Neural progenitor cell (in vitro differentiated cells): Measurements from ENCODE around the gene XG. TPM values are rescaled to one million over a fixed set of nuclear protein-coding genes. Genes with fewer than 3 reads are reported as not detected.

Experiments used
- DNase-seq: peaks from one replicate; pipeline ENCODE4 v3.0.0-alpha.2; 2016; ENCODE audit warnings: low spot score
- H2AFZ ChIP-seq: fragments of 200-600 bp; sonication (generic); replicated peaks from 2 replicates; pipeline ENCODE4 v1.6.1; 2016; ENCODE audit warnings: antibody characterized with exemption
- H3F3A ChIP-seq: fragments of 200-600 bp; sonication (generic); 2 replicates; pipeline ENCODE4 v1.6.1; 2016; ENCODE audit warnings: antibody characterized with exemption, low read depth
- H3K27ac ChIP-seq: fragments of 200-600 bp; sonication (generic); 2 replicates; pipeline ENCODE4 v1.5.1; 2016; ENCODE audit warnings: mild to moderate bottlenecking
- H3K27me3 ChIP-seq: fragments of 200-600 bp; sonication (generic); 2 replicates; pipeline ENCODE4 v1.6.1; 2016; ENCODE audit warnings: mild to moderate bottlenecking, moderate library complexity
- H3K36me3 ChIP-seq: fragments of 200-600 bp; sonication (generic); 2 replicates; pipeline ENCODE4 v1.5.1; 2016
- H3K4me1 ChIP-seq: fragments of 200-600 bp; sonication (generic); 2 replicates; pipeline ENCODE4 v1.6.1; 2016; ENCODE audit warnings: mixed run types
- H3K4me2 ChIP-seq: fragments of 200-600 bp; sonication (generic); 2 replicates; pipeline ENCODE4 v1.6.1; 2016
- H3K4me3 ChIP-seq: fragments of 200-600 bp; sonication (generic); 2 replicates; pipeline ENCODE4 v1.5.1; 2016
- H3K79me2 ChIP-seq: fragments of 200-600 bp; sonication (generic); 2 replicates; pipeline ENCODE4 v1.6.1; 2016; ENCODE audit warnings: low read depth
- H3K9ac ChIP-seq: fragments of 200-600 bp; sonication (generic); 2 replicates; pipeline ENCODE4 v1.6.1; 2016
- H3K9me3 ChIP-seq: fragments of 200-600 bp; sonication (generic); 2 replicates; pipeline ENCODE4 v1.5.1; 2016; ENCODE audit warnings: low read depth
- H4K20me1 ChIP-seq: fragments of 200-600 bp; sonication (generic); 2 replicates; pipeline ENCODE4 v1.6.1; 2016; ENCODE audit warnings: low read depth
- H3K27ac Mint-ChIP-seq: 3 replicates; pipeline ENCODE4 v1.8.0; 2021; ENCODE audit warnings: mixed read lengths
- H3K27me3 Mint-ChIP-seq: 2 replicates; pipeline ENCODE4 v1.8.0; 2022; ENCODE audit warnings: low read depth, mild to moderate bottlenecking, inconsistent platforms, moderate library complexity, mixed read lengths; ENCODE audit not compliant: insufficient read depth
- H3K36me3 Mint-ChIP-seq: 3 replicates; pipeline ENCODE4 v1.8.0; 2021; ENCODE audit warnings: mixed read lengths
- H3K4me1 Mint-ChIP-seq: 3 replicates; pipeline ENCODE4 v1.8.0; 2021; ENCODE audit warnings: mixed read lengths
- H3K4me3 Mint-ChIP-seq: 3 replicates; pipeline ENCODE4 v1.8.0; 2021; ENCODE audit warnings: mild to moderate bottlenecking, moderate library complexity, mixed read lengths
- H3K9me3 Mint-ChIP-seq: 3 replicates; pipeline ENCODE4 v1.8.0; 2020; ENCODE audit warnings: mixed read lengths
- EZH2 ChIP-seq: fragments of 200-600 bp; sonication (generic); IDR thresholded peaks from 2 replicates; pipeline ENCODE4 v1.6.1; 2017; ENCODE audit warnings: antibody characterized with exemption, mild to moderate bottlenecking, moderate library complexity
- EZH2phosphoT487 ChIP-seq: fragments of 200-600 bp; sonication (generic); IDR thresholded peaks from 2 replicates; pipeline ENCODE4 v1.6.1; 2017; ENCODE audit warnings: antibody characterized with exemption
- total RNA-seq: library from RNA; depleted of rRNA; stranded (reverse); fragments of >200 nt; gene quantifications from 2 replicates; pipeline ENCODE4 v1.2.3, GENCODE V29; 2015; ENCODE audit warnings: low replicate concordance
- TF ChIP-seq, protein P1 (sequence below): fragments of 200-600 bp; sonication (generic); IDR thresholded peaks from 2 replicates; pipeline ENCODE4 v1.5.1; 2017; ENCODE audit warnings: antibody characterized with exemption, mild to moderate bottlenecking

Gene XG
- total RNA-seq, 1 donor from 2014 or later = not detected

DNA sequence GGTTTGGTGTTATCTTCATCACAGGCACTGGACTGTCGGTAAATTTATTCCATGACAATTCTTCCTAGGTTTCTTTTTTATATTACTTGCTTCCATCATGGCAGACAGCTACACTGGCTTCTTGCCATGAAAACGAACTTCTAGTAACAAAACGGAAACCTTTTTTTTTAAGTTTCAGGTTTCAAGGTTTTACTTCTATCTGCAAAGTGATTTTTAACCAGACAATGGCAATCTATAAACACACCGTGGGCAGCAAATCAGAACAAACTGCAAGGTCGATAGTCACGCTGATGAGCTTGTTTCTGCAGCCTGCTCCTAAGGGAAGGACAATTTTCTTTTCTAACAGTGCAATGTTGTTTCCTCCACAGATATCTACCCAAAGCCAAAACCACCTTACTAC lies 29.9 kb downstream of the XG start:
- no peak overlapping the region for H3K9ac ChIP-seq
- no peak overlapping the region for H3K4me3 Mint-ChIP-seq
- H3K36me3 Mint-ChIP-seq = no peaks in the 10 kb centered on the region
- peaks cover 30% of the 10 kb centered on the region for H3K4me1 Mint-ChIP-seq
- no peak for DNase-seq
- peaks cover 26% of the 10 kb centered on the region for H3K4me1 ChIP-seq
- H3K27me3 Mint-ChIP-seq = peaks cover 10% of the 10 kb centered on the region
- H3K79me2 ChIP-seq = no peaks in the 10 kb centered on the region
- no peak overlapping the region for H3K4me3 ChIP-seq
- TF ChIP-seq, protein P1, sequence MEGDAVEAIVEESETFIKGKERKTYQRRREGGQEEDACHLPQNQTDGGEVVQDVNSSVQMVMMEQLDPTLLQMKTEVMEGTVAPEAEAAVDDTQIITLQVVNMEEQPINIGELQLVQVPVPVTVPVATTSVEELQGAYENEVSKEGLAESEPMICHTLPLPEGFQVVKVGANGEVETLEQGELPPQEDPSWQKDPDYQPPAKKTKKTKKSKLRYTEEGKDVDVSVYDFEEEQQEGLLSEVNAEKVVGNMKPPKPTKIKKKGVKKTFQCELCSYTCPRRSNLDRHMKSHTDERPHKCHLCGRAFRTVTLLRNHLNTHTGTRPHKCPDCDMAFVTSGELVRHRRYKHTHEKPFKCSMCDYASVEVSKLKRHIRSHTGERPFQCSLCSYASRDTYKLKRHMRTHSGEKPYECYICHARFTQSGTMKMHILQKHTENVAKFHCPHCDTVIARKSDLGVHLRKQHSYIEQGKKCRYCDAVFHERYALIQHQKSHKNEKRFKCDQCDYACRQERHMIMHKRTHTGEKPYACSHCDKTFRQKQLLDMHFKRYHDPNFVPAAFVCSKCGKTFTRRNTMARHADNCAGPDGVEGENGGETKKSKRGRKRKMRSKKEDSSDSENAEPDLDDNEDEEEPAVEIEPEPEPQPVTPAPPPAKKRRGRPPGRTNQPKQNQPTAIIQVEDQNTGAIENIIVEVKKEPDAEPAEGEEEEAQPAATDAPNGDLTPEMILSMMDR = no peak
- TF ChIP-seq EZH2 = no peak
- TF ChIP-seq EZH2phosphoT487 = no peak
- no peaks in the 10 kb centered on the region for H3K9me3 Mint-ChIP-seq
- H3F3A ChIP-seq = peaks cover 22% of the 10 kb centered on the region
- no peak overlapping the region for H3K4me2 ChIP-seq
- no peaks in the 10 kb centered on the region for H3K27me3 ChIP-seq
- no peak overlapping the region for H3K27ac Mint-ChIP-seq
- no peaks in the 10 kb centered on the region for H3K9me3 ChIP-seq
- H4K20me1 ChIP-seq = no peaks in the 10 kb centered on the region
- no peaks in the 10 kb centered on the region for H3K36me3 ChIP-seq
- no peak overlapping the region for H3K27ac ChIP-seq
- H2AFZ ChIP-seq = peak overlapping the region; percentile 77

DNA sequence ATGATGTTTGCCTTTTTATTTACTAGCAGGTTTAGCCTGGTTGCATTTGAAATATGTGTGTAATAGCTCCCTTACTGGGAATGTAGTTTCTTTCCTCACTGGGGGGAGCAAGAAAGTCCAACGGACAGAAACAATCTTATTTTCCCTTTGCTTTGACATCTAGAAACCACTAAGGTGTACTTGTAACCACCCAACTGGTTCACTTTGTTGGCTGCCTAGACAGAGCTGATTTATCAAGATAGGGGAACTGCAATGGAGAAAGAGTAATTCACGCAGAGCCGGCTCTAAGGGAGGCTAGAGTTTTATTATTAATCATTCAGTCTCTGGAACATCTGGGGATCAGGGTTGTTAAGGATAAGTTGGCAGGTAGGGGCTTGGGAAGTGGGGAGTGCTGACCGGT lies 30.3 kb downstream of the XG start:
- Mint-ChIP-seq H3K4me3 (no peak overlapping the region), H3K9me3 (no peaks in the 10 kb centered on the region), H3K36me3 (no peaks in the 10 kb centered on the region), H3K27me3 (peaks cover 10% of the 10 kb centered on the region), H3K27ac (no peak overlapping the region), H3K4me1 (peaks cover 30% of the 10 kb centered on the region)
- peak overlapping the region; percentile 77 for H2AFZ ChIP-seq
- no peak for TF ChIP-seq EZH2
- TF ChIP-seq, protein P1 = no peak
- TF ChIP-seq EZH2phosphoT487 = no peak
- no peaks in the 10 kb centered on the region for H3K9me3 ChIP-seq
- H3K4me1 ChIP-seq = peaks cover 26% of the 10 kb centered on the region
- no peak overlapping the region for H3K9ac ChIP-seq
- no peak overlapping the region for H3K27ac ChIP-seq
- H3F3A ChIP-seq = peaks cover 22% of the 10 kb centered on the region
- H3K4me3 ChIP-seq = no peak overlapping the region
- no peaks in the 10 kb centered on the region for H3K36me3 ChIP-seq
- no peak overlapping the region for H3K4me2 ChIP-seq
- H3K27me3 ChIP-seq = no peaks in the 10 kb centered on the region
- no peaks in the 10 kb centered on the region for H4K20me1 ChIP-seq
- DNase-seq = no peak
- H3K79me2 ChIP-seq = no peaks in the 10 kb centered on the region

DNA sequence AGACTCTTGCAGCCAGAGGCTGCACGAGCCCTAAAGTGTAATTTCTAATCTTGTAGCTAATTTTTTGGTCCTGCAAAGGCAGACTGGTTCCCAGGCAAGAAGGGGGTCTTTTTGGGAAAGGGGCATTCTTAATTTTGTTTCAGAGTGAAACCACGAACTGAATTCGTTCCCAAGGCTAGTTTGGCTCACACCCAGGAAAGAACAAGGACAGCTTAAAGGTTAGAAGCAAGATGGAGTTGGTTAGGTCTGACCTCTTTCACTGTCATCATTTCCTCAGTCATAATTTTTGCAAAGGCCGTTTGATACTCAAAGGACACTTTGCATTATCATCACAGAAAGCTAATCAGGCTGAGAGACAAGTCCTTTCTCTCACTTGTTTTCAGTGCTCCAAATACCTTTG lies 30.9 kb downstream of the XG start:
- Mint-ChIP-seq H3K9me3 (no peaks in the 10 kb centered on the region), H3K36me3 (no peaks in the 10 kb centered on the region), H3K27ac (no peak overlapping the region), H3K27me3 (peaks cover 10% of the 10 kb centered on the region), H3K4me3 (no peak overlapping the region), H3K4me1 (peaks cover 30% of the 10 kb centered on the region)
- no peaks in the 10 kb centered on the region for H3K9me3 ChIP-seq
- no peaks in the 10 kb centered on the region for H3K27me3 ChIP-seq
- no peaks in the 10 kb centered on the region for H3K79me2 ChIP-seq
- DNase-seq = no peak
- H4K20me1 ChIP-seq = no peaks in the 10 kb centered on the region
- no peak overlapping the region for H3K9ac ChIP-seq
- no peaks in the 10 kb centered on the region for H3K36me3 ChIP-seq
- H3F3A ChIP-seq = peaks cover 22% of the 10 kb centered on the region
- peaks cover 26% of the 10 kb centered on the region for H3K4me1 ChIP-seq
- peak overlapping the region; percentile 77 for H2AFZ ChIP-seq
- H3K4me2 ChIP-seq = no peak overlapping the region
- TF ChIP-seq, protein P1 = no peak
- TF ChIP-seq EZH2phosphoT487 (no peak), EZH2 (no peak)
- no peak overlapping the region for H3K27ac ChIP-seq
- no peak overlapping the region for H3K4me3 ChIP-seq
